HG03565 (cell line): ENCODE data around the gene RREB1.
A peak's percentile ranks its signal among the peaks of the same experiment; 100 is the strongest.

Experiments used
- ATAC-seq: cut with Tn5 transposase; IDR thresholded peaks from one replicate; pipeline ENCODE4 v1.9.1; 2021; ENCODE audit warnings: mild to moderate bottlenecking, moderate library complexity; ENCODE audit not compliant: unreplicated experiment

RREB1 gene

DNA sequence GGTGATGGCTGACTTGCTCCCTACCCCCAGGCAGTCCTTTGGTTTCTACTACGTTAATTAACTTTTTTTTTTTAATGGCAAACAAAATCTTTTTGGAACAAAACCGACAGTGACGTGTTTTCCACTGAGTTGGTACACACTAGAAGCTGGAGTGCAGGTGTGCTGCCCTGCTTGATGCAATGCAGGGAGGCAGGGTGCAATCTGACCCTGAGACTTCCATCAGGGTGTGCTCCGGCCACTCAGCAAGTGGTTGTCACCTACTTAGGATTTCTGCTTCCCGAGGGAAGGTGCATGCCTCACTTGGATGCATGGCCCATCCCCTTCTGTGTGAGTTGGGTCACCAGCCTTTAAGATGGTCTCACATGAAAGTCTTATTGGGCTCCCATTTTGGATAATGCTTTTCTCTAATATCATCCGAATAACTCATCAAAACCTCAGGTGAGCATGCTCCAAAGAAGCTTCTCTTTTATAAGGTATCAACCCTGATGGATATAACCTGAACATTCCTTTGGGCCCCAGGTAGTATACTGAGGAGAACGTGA is 14.0 kb downstream of the RREB1 start:
- no peak for ATAC-seq

DNA sequence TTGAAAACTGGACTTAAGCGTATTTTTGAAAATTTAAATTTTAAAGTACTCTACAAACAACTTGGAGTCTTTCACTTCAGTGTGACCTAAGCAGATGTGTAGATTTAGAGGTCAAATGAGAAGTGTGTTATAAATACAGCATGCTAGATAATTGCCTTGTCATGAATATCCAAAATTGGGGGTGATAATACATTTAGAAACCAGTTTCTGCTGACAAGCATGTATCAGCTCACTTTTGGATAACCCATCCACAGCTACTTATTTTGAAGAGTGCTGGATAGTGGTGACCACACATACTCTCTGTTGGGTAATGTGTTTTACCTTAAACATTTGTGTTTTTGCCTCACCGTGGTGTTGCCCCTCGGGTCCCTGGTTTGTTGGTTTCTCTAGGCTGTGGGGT is 14.9 kb downstream of the RREB1 start:
- no peak for ATAC-seq

DNA sequence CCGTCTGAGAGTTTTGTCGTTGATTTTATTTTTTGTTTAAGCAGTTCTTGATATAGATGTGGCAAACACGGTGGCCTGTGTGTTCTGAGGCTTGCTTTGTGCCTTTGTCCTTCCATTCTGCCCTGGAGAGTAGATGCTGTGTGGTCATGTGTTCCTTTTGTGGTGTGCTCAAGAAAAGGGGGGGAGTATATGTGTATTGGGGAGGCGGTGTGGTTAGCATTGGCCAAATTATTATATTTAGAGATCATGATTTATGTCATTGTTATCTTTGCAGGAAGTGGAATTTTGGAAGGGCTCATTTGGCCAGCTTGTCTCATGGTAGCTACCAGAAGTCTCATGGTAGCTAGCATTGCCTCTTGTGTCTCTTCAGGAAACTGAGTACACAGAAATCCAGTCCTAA is 16.4 kb downstream of the RREB1 start:
- ATAC-seq: no peak

DNA sequence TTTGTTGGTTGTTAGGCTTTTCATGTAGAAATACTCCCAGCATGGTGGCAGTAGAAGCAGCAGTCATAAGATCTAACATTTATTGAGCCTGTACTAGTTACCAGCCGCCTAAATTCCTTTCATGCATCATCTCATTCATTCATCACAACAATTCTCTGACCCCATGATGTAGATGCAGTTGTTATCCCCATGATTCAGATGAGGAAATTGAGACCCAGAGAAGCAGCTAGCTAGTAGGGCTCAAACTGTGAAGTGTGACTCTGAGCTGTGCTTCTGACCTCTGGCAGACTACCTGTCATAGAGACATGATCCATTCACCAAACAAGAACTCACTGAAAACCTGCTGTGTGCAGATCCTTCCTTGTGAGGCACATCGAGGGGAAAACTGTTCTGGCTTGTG is 16.9 kb downstream of the RREB1 start:
- ATAC-seq: no peak

DNA sequence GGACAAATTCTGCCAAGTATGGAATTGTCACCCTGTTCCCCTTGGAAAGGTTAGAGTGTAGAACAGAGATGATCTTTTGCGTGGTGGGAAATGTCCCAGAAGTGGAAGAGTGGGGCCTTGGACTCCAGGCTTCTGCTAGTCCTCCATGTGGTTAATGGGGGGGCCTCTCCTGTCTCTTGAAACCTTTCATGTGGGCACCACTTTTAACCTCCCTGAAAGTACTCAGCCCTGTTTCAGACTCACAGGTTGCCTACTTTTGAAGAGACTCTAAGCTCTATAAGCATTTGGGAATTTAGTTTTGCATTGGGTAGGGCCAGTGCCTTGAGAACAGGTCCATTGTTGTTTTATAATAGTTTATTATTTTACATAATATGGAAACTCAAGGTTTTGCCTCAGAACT is 17.5 kb downstream of the RREB1 start:
- ATAC-seq: no peak

DNA sequence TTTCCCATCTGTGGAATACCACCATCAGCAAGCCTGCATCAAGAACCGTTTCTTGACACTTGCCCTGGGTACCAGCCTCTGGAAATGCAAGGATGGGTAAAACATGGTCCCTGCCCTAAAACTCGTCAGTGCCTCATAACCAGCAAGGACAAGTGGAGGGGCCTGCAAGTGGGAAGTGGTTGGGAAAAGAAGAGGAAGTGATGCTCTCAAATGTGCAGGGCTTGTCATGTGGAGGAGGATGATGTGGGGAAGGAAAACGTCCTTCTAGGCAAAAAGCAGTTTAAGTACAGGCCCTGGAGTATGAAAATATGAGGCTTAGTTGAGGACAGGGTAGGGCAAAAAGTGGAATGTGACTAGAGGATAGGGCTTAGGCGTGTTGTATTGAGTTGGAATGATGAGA is 19.0 kb downstream of the RREB1 start:
- no peak for ATAC-seq

DNA sequence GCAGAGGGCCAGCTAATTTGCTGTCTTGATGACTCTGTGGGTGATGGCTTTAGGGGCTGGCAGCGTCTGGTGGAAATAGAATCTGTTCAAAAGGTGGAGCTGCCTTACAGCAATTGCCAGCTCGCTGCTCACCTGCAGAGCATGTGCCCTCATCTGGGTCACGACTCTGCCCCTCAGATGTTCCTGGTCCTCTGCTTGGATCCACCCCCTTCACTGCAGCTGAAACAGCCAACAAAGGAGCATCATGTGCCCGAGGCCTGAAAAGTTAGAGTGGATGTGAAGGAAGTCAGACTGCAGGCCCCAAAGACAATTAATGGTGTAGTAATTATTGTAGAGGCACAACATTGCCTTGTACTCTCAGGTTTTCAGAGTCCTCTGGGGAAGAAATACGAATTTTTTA is 19.9 kb downstream of the RREB1 start:
- ATAC-seq: no peak

DNA sequence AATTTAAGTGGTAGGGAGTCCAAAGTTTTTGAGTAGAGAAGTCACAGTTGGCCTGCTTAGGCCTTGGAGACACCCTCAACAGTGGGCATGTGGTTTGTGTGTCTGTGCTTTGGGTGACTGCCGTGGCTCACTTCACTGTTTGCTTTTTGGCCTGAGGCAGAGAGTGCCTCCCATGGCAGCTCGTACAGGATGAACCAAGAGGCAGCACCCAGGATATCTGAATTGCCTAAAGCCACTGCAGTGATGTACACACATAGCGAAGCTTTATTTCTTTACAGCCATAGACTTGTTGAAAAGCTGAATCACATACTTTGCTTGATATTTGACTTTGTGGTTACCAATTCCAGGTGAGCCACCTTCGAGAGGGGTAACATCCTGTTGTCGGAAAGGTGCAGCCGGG is 21.6 kb downstream of the RREB1 start:
- no peak for ATAC-seq

DNA sequence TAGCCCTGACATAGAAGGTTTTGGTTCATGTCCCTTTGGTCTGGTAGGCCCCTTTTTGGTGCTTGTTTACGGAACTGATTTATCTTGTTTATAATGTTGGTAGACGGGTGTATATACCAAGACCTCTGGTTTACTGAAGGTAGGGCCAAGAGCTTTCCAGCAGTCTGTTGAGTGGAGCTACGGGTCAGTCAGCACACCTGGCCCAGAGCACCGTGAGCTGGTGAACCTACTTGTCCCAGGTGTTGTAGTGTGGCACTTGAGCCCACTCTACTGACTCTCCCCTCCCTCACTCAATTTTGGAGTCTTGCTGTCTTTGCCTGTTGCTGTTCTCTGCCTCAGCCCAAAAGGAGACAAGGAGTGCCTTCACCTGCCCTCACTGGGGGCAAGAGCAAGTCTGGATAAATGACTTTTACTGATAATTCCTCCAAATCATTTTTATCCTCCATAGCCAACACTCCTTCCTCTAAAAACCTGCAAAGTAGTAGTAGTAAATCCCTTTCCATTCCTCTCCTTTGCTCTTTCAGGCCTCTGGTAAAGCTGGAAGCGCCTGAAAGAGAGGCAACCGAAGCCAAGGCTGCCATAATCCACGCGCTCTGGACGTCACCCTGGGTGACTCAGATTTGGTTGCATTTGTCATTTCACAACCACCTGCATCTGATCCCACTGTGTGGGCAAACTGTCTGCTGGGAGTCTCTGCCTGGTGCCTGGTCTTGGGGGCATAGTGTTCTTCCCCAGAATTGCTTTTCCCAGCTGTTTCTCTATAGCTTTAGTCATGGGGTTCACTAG is 22.2 kb downstream of the RREB1 start:
- no peak for ATAC-seq

DNA sequence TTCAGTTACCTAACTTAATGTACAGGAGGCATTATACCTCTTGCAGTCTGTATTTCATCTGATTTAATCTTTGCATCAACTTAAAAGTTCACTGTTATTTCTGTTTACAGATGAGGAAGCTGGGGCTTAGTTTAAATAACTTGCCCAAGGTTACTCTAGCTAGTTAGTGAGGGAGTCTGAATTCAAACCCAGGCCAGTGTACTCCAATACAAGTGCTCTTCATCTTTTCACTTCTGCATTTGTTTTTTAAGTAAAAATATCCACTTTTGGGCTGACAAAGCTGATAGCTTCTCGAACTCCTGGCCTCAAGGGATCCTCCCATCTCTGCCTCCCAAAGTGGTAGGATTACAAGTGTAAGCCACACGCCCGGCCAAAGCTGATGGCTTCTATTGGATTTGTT is 23.6 kb downstream of the RREB1 start:
- ATAC-seq: no peak

DNA sequence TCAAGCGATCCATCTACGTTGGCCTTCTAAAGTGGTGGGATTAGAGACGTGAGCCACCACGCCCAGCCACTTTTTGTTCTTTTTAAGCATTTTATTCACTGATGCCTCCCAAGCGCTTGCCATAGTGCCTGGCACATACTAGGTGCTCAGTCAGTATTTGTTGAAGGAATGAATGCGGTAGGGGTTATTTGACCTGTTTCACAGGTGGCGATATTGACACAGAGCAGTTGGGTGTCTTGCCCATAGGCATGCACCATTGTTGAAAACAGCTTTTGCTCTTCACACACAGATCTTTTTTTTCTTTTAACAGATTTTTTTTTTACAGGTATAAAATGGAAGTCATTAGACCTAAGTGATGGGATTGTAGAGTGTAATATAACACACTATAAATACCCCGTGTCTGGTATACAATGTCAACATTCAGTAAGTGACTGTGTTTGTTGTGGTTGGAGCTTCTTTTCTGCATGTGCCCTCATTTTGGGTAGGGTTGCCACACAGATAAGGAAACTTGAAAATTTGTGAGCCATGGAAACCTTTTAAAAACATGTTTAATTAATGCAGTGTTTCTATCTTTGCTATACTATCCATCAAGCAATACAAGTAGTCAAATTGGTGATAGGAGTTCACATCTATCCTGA is 24.8 kb downstream of the RREB1 start:
- no peak for ATAC-seq

DNA sequence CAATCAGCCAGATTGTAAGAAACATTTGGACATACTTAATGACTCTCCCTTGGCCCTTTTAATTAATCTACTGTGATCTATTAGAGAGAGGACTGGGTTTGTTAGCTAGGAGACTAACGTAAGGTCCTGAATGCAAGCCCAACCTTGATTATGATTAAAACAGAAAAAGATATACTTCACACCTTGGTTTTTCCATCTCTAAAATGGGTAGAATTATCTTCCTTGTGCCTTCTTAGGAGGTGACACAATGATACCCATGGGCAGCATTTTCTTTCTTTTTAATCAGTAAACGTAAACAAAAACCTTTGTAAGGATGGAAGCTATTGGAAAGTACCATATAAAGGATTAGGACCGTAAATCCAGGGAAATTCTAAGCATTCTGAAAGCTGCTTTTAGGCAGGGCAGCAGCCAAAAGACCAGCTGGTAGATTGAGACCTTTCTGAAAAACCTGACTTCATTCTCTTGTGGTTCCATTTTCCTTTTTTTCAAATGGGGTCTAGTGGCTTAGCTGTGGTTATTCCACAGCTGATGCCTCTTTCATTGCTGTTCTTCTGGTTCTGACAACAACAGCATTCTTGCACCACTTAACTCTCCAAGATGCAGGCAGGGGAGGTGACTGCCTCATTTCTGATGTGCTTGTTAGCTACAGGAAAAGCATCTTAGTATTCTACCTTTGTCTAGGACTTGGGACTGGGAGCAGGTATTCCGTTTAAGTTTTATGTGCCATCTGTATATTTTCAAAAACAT is 27.4 kb downstream of the RREB1 start:
- ATAC-seq: no peak

DNA sequence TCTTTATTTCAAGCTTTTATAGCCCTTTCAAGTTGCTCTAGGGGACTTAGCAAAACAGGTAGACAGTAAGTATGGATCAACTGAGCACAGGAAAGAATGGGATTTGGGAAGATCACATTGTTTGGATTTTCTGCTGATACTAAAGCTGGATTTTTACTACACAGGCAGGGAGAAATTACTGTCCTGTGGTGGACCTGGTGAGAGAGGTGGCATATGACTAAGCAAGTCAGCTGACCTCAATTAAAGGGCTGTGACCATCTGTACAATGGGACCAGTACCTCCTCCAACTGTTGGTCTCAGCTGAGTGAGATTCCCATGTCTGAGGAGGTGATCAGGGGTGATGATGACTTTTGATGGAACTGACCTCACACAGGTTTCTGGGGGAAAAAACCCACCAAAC is 28.0 kb downstream of the RREB1 start:
- no peak for ATAC-seq

DNA sequence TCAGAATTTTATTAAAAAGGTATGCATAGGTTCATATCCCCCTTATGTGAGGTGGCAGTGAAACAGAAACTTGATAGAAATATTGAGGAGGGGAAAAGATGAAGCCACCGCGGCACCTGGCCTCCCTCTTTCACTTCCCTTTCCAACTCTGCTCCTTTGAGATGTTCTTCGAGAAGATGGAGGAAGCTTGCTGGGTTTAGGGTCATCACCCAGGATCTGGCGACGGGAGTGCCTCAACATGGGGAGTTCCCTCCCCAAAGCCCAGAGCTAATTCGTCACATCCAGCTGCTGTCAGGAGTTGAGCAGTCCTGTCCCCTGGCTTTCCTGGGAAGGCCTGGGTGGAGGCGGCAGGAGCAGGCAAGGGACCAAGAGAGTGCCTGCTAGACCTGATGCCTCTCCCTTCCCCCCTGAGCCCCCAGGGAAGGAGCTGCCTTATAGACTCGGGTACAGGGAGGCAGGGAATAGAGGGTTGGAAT is 29.1 kb downstream of the RREB1 start:
- ATAC-seq: no peak

DNA sequence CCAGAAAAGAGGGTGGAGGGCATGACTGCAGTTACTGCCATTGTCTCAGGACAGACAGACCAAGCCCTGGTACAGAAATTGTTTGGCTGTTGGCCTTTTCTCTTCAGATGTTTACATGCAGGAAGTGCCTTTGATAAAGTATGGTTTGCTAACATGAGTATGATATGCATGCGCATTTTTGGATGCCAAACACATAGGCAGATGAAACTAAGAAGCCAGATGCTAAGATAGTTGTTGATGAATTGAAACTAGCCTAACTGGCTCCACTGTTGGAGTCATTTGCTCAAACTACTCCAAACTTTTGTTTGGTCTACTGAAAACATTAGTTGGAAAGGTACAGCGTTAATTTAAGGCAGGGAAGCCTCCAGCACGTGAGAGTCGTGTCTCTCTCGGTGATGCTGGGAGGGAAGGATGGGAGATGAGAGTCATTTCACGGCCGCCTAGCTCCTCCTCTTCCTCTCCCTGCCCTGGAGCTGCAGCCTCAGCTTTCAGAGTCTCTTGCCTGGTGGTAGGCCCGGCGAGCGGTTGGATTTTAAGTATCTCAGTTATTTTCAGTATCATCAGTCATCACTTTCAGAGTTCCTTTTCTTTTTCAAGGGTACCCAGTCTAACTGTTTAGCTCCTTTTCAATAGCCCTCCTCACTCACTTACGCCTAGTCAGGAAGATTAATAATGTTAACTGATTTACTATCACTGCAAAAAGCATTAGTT is 29.7 kb downstream of the RREB1 start:
- peak; percentile 29 for ATAC-seq

DNA sequence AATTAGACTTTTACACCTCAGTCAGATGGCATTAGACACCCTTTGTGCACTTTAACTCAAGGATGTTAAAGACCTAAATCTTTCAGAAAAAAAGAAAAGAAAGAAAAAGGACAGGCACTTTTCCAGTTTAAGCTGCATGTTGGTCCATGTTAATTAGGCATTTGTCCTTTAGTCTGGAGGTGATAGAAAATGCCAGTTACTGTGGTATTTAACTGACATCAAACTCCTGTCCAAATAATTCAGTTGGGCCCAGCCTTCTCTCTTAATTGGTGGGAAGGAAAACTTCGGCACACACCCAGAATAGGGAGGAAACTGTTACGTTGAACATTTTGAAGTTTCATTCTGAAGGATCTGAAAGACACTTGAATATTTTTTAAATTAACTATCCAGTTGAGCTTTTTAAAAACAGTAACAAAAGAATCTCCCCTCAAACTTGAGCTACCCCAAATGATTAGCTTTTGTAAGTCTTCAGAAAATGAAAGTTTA is 30.3 kb downstream of the RREB1 start:
- ATAC-seq: no peak

DNA sequence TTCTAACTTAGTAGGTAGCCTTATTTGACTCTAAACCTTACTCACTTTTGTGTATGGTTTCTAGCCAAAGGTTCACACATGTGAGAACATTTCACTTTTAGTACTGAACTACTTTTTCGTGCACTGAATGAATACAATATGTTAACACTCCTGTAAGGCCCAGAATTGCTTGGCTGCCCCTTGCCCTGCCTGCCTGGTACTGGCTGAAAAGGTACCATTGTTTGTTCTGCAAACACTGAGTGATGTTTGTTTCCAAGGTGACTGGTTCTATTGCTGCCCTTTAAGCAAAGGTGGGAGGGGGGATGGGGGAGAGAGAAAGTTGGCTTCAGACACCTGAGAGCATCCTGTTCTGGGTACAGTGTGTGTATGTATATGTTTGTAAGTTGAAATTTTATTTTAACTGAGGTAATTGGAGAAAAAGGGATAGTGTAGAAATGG is 31.2 kb downstream of the RREB1 start:
- ATAC-seq: no peak

DNA sequence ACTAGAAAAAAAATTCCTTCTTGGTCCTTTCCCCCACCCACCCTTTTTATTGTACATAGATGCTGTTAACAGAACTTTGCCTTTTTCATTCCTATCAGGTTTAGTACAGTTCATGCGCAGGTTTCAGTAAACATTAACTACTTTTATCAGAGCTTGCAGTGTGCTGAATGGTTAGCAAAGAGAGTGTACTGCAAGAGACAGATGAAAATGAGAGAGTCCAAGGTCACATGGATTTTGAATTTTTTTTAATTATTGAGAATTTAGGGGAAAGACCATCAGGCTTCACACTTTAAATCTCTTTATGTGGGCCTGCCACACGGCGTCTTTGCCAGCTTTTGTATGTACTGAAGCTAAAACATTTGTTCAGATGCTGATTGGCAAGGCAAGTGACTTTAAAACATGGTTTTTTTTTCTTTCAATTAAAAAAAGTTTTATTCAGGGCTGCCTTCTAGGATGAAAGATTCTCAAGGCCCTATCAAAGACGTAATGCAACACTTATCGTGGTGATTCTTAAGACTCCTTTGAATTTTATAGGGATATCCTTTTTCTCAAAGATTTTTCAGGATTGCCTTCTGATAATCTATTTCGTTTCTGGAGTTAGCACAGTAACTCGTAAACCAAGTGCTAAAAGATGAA is 32.2 kb downstream of the RREB1 start:
- ATAC-seq: no peak

DNA sequence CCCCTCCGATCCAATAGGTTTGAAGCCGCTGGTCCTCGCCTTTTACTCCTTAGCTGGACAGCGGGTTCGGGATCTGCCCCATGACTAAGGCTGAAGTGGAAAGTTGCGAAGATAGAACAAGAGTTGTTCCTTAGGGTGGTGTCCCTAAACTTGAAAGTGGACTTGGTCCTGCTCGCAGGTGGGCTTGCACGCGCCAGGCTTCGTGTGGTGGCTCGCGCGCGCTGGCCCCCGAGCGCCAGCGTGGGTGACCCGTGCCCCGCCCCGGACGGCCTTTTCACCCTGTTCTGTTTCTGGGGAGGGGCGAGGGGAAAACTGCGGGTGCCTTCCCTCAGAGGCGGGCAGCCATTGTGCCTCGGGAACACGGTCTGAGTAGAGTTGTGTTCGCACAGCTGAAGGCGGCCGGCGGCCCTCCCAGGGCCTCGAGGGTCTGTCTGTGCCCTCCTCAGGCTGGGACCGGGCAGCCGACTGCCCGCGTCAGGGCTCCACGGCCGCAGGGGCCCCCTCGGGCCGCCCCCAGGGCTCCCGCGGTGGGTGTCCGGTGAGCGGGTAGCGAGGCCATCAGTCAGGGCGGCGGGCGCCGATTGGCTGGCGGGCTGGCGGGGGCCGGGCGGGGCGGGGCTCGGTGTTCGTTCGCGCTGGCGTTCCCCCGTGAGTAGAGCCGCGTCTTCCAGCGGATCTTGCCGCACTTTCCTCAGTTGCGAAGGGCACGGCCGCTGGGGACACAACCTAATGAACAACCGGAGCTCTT is 33.0 kb downstream of the RREB1 start:
- ATAC-seq: peak; percentile 42
